Nephron (organoid): ENCODE measurements around the gene PLEKHA3.

Experiments
- H3K27ac Mint-ChIP-seq, 3 experiments: 2 replicates each; pipeline ENCODE4 v1.8.0; 2020; ENCODE audit warnings: mixed read lengths in 3 of 3, mild to moderate bottlenecking in 2 of 3, moderate library complexity in 1 of 3
- H3K27me3 Mint-ChIP-seq: 2 replicates; pipeline ENCODE4 v1.8.0; 2021; ENCODE audit warnings: low read depth, mild to moderate bottlenecking, moderate library complexity, mixed read lengths
- H3K36me3 Mint-ChIP-seq: 2 replicates; pipeline ENCODE4 v1.8.0; 2020; ENCODE audit warnings: low read depth, mixed read lengths
- H3K4me1 Mint-ChIP-seq: 2 replicates; pipeline ENCODE4 v1.8.0; 2020; ENCODE audit warnings: mixed read lengths
- H3K4me3 Mint-ChIP-seq, 3 experiments: 2 replicates each; pipeline ENCODE4 v1.8.0; 2020; ENCODE audit warnings: mild to moderate bottlenecking in 3 of 3, mixed read lengths in 3 of 3, moderate library complexity in 2 of 3
- H3K9me3 Mint-ChIP-seq: 2 replicates; pipeline ENCODE4 v1.8.0; 2020; ENCODE audit warnings: mixed read lengths
- CTCF ChIP-seq, 3 experiments: fragments of 200-600 bp; sonication (generic); IDR thresholded peaks; one replicate each; pipeline ENCODE4 v1.5.0; 2021; ENCODE audit warnings: antibody characterized with exemption in 3 of 3; ENCODE audit not compliant: unreplicated experiment in 3 of 3

PLEKHA3 gene

DNA sequence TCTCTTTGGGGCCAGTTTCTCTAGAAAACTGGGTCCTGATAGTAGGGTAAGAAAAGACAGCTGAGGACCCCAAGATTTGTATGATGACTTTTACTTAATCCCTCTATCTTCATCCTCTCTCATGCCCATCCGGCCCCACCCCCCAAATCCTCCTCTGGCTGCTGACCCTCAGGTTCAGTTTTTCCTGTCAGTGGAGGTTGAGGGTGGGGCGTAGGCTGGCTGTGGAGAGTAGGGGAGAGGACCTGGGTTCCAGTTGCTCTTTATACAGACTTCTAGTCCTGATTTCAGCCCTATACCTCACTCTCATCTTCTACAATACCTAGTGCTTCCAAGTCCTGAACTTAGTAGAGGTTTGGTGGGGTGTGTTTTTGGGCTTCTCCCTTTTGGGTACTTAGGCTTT is 28.4 kb downstream of the PLEKHA3 start:
- Mint-ChIP-seq H3K9me3 (no peaks in the 10 kb centered on the region), H3K4me3 (no peak overlapping the region), H3K27ac (no peak overlapping the region), H3K36me3 (peaks cover 24% of the 10 kb centered on the region), H3K27me3 (no peaks in the 10 kb centered on the region), H3K4me1 (no peaks in the 10 kb centered on the region)
- TF ChIP-seq CTCF (IDR thresholded peaks at IDR 0.05; ENCODE audit: unreplicated experiment in 3 of 3): no peak

GRCh38 chr2:178510384-178510783 is 30.1 kb downstream of the PLEKHA3 start:
- Mint-ChIP-seq H3K27me3 (no peaks in the 10 kb centered on the region), H3K4me1 (no peaks in the 10 kb centered on the region), H3K9me3 (no peaks in the 10 kb centered on the region), H3K27ac (no peak overlapping the region), H3K36me3 (peaks cover 31% of the 10 kb centered on the region), H3K4me3 (no peak overlapping the region)
- TF ChIP-seq CTCF (IDR thresholded peaks at IDR 0.05; ENCODE audit: unreplicated experiment in 3 of 3): no peak

DNA sequence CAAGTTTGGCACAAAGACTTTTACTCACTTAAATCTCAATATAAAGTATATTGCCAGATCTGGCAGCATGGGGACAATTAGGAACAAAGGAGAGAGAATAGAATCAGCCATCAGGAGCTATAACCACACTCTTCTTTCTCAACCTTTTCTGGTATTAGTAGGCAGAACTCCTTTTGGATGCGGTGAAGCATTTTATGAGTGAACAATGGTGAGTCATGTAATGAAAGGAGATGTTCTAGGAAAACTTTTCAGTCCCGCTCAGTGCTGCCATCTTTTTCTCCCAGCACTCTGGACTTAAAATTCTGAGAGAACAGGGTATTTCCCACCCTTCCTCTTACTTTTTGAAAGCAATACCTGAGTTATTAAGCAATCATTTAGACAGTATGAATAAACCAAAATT is 32.2 kb downstream of the PLEKHA3 start:
- Mint-ChIP-seq H3K27ac (no peak overlapping the region), H3K36me3 (peaks cover 31% of the 10 kb centered on the region), H3K4me3 (no peak overlapping the region), H3K27me3 (no peaks in the 10 kb centered on the region), H3K4me1 (no peaks in the 10 kb centered on the region), H3K9me3 (no peaks in the 10 kb centered on the region)
- TF ChIP-seq CTCF (IDR thresholded peaks at IDR 0.05; ENCODE audit: unreplicated experiment in 3 of 3): no peak

DNA sequence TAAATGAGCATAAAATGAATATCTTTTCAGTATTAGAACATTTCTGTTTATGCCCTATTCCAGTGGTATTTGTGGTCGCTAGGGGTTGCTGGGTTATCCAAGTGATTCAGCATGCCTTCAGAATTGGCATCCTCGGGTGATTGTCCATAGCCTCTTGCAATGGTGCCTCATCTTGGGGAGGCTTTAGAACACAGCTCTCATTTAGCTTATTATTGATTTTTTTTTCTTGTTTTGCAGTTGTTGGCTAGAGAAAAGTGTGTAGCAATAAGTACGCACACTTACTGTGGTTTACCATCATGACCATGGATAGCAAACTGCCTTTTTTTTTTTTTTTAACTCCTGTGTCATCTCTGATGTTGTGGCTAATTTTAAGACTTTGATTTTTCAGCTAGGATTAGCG is 33.6 kb downstream of the PLEKHA3 start:
- no peak overlapping the region for H3K27ac Mint-ChIP-seq
- no peak overlapping the region for H3K4me3 Mint-ChIP-seq
- TF ChIP-seq CTCF (IDR thresholded peaks at IDR 0.05; ENCODE audit: unreplicated experiment in 3 of 3): no peak
- H3K36me3 Mint-ChIP-seq: peaks cover 31% of the 10 kb centered on the region
- H3K27me3 Mint-ChIP-seq: no peaks in the 10 kb centered on the region
- no peaks in the 10 kb centered on the region for H3K4me1 Mint-ChIP-seq
- no peaks in the 10 kb centered on the region for H3K9me3 Mint-ChIP-seq

DNA sequence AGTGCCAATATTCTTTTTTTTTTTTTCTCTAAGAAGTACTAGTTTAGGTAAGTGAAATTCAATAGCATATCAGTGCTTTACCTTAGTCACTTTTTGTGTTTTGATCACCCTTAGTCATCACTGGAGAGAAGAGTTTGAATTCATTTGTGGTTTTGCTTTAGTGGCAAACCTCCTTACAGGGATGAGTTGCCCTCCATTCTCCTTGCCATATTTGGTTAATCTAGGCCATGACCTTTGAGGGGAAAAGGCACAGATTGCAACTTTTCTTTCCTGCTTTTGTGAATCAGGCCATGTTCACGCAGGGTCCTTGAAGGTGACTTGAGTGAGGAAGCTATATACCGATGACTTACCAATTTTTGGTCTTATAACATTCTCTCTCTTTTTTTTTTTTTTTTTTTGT is 34.4 kb downstream of the PLEKHA3 start:
- Mint-ChIP-seq H3K27ac (no peak overlapping the region), H3K4me1 (no peaks in the 10 kb centered on the region), H3K36me3 (peaks cover 28% of the 10 kb centered on the region)

More for the DNA sequence above, 34.4 kb downstream of the PLEKHA3 start:
- Mint-ChIP-seq H3K4me3 (no peak overlapping the region), H3K27me3 (no peaks in the 10 kb centered on the region), H3K9me3 (no peaks in the 10 kb centered on the region)
- TF ChIP-seq CTCF (IDR thresholded peaks at IDR 0.05; ENCODE audit: unreplicated experiment in 3 of 3): no peak
